ENCODE results near the gene FABP2.
"Not testable (repeated sequence)": the region's sequence is repeated elsewhere in the genome, so short reads cannot be mapped to it uniquely, and the experiment has no call there.

FABP2 gene
- 0 to 0.15 (median 0) reads per million in 4 donors for total RNA-seq

DNA sequence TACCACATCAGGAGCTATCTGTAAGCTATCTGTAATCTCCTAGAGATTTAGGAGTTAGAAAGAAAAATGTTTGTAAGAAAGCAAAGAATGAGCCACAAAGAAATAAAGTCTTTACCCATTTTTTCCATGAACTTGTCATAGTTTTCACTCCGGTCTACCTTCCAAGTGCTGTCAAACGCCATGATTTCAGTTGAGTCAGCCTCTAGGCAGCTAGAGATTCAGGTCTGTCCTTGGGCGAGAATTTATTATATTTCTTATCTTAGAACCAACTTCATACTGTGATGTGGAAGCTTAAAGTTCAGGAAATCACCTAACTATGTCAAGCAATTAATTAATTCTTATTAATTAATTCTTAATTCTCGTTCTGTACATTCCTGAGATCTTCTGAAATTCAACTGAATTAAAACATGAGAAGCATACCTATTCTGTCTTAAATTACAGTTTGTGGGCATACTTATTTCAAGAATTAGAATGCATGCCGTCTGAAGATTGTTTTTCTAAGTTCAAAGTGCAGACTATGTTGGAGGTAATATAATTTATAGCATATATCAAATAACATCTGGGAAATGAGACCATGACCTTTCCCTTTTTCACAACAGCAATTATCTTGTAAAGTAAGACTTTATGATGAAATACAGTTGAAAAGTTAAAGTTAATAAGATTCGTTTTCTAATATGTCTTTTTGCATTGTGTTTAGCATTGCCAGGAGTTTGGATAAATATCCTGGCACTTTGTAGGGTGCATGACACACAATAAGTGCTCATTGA, at the start of gene FABP2:
FABP2 (minus strand) TSS at position 218 of the 767 bp plus-strand sequence; CDS start at position 182, 36 bp downstream.
- DNase-seq = no peak

DNA sequence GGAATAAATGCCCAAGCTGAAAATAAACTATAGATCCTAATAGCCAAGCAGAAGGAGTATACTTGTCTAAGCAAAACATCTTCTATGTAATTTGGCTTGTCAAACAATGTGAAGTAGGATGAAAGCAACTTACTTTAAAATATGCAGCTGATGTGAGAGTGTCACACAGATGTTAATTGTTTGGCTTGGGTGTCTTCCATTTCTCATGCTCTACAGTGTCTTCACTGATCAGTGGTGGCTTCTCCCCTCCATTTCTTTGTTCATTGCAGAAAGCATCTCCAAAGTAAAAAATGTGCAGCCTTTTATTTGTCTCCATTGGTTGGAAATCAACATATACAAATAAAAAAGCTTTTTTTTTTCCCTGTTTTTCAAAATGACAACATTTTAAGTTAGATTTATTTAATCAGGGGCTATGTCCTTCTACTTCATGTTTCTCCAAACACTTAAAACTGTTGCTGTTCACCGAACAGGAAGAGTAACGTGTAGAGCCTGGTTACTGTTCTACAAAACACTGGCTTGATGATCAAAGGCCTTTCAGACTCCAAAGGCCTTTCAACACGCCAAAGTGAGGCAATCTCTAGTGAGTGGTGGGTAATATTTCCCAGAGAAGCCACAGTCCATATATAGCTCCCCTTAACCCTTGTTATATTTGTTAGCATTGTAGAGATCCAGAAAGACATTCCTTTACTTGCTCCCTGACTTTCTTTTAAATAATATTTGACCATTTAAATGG, 49.2 kb upstream of the FABP2 start:
- DNase-seq = not testable (repeated sequence)

DNA sequence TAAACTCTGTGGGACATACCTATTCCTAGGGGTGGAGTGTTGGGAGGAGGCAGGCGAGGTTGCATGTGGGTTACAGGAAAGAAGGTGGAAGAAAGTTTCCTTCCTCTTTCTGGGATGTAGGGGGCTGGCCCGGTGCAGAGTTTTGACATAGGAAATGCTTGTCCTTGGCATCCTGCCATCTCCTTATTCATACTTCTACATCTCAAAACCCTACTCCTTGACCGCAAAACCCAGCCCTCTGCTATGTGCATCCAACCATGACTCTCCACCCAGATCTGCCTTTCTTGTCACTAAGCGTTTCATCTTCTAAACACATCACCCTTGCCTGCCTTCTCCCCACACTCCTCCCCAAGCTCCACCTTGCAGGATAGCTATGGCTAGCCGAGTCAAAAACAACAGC, 48.5 kb upstream of the FABP2 start:
- DNase-seq = peak in 4 of 5 donors; percentile 19 to 68 (median 35)

DNA sequence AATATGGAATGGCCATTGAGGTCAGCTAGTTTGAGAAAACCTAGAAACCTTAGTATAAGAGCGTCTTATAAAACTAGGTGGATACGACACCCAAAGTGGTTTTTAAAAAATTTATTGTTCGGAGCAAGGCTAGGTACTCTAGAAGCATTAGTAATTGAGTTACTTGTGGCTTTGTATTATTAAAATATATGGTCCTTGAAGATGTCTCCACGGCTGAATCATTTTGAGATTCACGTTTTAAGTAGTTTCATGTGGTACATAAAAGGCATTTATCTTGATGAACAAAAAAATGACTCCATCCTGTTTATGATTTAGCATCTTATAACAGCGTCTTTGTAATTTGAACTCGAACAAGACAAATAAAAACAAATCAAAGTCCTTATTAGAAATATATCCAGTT, 44.9 kb upstream of the FABP2 start:
- peak in 1 of 5 donors; percentile 21 for DNase-seq

DNA sequence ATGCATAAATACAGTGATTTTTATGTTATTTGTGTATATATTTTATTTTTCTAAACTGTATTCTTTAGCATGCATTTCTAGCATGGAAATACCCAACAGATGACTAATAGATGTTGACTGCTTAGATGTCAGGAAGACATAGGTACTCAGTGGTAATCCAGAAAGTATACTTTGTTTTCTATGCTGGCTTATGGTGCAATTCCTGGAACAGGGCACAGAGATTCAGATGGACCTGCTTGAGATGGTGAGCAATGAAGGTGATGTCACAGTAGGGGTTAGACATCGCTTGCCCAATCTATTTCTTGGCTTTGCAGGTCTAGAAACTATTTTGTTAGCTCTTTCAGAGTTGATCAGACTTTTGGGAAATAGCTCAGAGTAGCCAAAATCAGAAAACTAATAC, 42.3 kb upstream of the FABP2 start:
- DNase-seq = not testable (repeated sequence)

DNA sequence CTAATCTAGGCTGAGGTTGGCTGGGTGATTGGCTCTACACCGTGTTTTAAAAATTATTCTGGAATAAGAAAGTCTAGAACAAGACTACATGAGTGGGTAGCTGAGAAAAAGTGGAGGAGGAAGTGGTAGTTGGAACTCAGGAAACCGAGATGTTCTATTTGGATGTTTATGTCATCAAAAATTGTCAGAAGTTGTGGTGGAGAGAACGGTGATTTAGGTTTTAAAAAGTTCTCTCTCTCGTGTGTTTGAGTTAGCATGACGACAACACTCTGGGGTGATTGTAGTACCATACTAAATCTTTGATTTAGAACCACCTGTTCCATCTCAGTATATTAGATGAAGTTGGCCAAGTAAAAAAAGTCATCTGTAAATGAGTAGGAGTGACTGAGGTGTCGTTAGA, 41.4 kb upstream of the FABP2 start:
- not testable (repeated sequence) for DNase-seq

DNA sequence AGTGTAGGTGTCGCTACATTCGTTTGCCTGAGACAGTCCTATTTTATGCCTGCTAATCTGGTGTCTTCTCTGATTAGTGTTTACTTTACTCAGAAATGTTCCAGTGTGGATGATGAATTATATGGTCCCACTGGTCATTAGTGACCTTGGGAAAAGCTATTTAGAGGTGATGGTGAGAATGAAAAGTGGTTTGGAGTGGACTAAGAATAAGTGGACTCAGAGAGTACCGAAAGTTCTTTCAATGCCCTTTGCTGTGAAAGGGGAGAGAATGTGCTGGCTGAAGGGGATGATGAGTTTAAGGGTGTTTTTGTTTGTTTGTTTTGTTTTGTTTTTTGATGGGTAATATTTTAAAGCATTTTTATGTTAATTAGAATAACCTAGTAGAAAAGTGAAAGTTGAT, 40.5 kb upstream of the FABP2 start:
- not testable (repeated sequence) for DNase-seq

DNA sequence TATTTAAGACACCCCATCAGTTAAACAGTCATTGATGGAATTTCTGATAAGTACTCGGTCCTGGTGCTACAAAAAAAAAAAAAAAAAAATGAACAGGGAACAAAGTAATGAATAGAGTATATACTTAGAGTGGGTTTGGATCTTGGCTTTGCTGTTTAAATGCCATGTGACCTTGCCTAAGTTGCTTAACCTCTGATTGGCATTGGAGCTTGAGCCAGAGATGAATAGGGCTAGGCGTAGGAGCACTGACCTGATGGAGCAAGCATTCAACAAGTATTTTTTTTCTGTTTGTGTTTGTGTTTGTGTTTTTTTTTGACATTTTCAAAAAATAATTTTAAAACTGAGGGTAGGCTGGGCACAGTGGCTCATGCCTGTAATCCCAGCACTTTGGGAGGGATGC, 37.9 kb upstream of the FABP2 start:
- not testable (repeated sequence) for DNase-seq

DNA sequence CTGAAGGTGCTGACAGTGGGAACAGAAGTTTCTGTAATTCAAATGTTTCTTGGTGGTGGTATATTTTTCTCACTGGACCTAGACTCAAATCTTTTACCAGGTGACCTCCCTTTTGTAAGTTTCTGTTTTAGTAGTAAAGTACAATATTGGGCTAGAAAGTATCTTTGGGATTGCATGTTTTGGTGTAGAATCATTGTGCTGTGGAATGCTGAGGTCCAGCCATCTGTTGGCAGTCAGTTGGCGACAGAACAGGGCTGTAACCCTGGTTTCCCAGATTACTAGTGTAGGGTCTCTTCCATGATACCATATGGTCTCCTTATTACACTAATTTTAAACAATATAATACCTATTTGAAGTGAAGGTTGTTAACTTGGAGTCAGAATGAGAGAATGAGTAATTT, 34.9 kb upstream of the FABP2 start:
- DNase-seq = not testable (repeated sequence)

DNA sequence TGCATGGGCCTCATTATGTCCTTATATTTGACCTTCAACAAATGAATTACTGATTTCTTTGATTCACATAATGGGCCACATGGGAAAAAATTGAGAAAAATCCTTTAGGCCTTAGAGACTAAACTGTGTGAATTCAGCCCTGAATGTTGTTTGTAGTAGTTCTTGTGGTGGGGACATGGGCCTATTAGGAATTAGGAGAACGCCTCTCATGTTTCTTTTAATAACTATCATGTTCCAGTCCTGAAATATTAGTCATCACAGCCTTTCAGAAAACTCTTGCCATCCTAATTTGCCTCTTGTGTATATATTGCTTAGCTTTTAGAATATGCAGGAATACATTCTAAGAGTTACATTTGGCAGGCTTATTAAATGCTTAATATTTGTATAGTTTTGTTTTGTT, 34.1 kb upstream of the FABP2 start:
- not testable (repeated sequence) for DNase-seq

DNA sequence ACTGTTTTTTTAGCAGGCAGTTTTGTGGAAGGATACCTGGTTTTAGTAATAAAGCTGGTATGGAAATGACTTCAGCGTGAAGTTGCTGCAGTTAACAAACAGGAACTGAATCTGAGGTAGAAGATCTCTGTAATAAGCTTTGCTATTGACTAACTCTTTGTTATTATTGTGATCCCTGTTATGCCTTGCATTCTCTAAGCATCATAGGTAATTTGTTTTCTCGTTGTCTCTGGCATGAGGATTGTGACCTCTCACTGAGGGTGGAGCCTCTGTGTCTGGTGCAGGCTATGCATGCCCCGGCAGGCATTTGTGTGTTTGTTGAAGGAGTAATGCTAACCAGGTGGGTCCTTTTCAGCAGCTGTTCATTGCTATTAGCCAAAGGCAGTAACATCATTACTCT, 31.4 kb upstream of the FABP2 start:
- DNase-seq = not testable (repeated sequence)

DNA sequence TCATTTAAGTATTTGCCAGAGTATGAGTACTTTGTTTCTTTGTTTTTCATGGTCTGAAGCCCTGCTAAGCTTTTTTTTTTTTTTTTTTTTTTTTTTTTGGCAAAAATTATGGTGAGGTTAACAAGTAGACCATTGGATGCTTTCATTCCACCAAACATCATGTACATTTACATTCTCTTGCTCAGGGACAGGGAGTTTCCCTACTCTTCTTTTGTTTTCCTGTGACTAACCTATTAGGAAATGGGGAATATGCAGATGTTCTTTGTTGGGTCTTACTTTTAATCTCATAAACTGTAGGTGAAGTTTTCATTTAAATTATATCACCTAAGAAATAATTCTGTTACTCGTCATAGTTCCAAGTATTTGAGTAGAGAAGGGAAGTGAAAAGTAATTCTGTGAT, 26.2 kb upstream of the FABP2 start:
- not testable (repeated sequence) for DNase-seq

DNA sequence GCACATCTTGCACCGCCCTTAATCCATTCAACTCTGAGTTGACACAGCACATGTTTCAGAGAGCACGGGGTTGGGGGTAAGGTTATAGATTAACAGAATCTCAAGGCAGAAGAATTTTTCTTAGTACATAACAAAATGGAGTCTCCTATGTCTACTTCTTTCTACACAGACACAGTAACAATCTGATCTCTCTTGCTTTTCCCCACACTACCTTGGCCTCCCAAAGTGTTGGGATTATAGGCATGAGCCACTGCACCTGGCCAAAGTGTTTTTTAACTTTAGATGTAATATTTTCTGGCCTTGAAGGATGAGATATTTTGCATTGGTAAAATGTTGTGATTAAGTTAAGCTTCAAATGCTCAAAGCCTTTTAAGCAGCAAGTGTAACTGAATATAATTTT, 21.4 kb upstream of the FABP2 start:
- not testable (repeated sequence) for DNase-seq

DNA sequence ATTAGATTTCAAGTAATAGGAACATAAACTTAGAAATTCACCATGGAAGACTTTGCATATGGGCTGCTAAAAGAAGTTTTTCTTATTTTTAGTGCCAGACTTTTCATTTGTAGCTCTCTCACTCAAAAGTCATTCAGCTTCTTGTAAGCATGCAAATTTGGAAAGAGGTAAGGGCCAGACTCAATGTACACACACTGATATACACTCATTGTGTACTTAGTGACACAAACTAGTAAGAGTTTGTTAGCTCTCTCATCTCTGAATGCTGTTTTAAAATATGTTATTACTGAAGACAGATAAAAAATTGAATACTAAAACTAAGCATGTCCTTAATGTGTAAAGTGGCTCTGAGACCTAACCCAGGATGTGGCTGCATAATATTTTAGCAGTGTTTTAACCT, 18.0 kb upstream of the FABP2 start:
- DNase-seq = not testable (repeated sequence)

DNA sequence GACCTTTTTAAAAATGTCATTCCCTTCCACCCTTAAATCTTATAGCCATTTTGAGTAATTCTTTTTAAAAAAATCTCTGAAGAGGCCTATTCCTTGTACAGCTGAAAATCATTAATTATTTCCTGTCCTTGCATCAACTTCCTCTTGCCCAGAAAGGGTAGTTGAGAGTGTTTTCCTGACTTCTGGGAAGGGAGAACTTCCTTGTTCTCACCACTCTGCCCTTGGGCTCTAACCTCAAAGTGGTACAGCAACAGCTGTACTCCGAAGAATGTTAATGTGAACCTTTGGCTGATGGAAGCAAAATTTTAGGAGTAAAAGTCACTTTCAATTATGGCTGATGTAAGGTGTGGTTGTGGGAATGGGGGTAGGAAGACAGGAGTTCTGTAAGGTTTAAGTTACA, 15.1 kb upstream of the FABP2 start:
- peak in 1 of 5 donors; percentile 6 for DNase-seq

DNA sequence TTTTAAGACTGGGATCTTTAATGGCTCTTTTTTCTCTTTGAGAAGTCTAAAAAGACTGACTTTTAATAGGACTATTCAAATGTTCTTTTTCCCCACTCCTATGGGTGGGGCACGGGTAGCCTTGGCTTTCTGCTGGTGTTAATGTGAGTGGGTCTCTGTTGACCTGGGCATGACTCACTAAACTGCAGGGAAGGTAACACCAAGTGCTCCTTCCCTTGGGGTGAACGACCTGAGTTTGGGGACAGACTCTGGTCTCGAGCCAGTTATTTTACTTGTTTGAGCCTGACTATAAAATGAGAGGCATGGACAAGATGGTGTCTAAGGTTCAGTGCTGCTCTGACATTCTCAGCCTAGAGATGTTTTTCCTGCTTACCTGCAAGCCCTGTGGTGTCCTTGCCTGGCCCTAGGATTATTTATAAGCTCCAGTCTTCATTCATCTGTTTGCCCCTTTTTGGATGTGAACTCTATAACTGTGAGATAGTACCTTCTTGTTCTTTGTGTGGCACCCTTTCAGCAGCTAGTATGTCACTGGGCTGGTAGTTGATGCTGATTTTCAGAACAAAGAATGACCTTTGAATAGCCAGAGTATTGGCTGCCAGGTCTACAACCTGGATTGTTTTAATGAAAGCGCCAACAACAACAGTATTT, 14.5 kb upstream of the FABP2 start:
- DNase-seq = not testable (repeated sequence)

DNA sequence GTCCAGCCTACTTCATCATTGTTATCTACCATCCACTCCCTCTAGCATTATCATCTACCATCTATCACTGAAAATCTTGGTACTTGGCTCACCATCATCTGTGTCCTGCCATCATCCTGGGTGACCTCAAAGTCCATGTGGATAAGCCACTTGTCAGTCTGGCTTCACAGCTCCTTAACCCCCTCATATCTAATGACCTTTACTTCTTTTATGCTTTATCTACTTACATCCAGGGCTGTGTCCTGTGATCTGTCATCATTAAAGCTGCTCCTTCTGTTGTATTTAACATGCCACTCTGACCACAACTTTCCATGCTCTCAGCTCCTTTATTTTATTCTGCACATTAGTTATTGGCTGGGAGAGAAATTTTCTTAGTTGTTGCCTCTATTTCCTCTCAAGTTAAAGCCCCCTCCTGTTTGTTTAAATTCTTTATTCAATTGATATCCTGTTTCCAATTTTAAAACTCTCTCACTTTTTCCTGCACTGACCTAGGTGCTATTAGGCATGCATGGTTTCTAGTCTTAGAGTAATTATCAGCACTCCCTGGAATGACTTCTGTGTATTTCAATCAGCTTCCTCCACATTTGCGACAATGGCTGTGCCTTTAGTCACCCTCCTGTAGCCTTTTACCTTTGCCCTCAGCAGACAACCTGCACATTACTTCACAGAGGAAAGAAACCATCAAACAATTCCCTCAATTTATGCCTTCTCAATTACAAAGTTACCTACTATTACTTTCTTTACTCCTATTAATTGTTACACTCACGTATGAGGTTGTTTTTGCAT, 8.1 kb upstream of the FABP2 start:
- no peak for DNase-seq

DNA sequence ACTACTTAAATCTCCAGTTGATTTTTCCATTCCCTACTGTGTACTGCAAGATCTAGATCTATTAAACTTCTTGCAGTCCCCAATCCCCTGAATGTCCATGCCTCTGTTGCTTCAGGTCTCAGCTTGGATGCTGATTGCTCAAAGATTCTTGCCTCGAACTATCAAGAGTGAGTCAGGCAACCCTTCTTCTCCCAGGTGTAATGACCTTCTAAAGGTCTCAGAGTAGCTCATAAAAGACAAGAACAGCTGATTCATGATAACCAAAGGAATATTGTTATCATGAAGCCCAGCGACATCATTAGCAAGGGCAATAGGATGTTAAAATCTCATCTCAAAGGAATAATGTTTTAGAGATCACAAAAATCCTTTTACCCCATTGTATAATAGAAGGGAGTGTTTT, 6.8 kb upstream of the FABP2 start:
- no peak for DNase-seq

DNA sequence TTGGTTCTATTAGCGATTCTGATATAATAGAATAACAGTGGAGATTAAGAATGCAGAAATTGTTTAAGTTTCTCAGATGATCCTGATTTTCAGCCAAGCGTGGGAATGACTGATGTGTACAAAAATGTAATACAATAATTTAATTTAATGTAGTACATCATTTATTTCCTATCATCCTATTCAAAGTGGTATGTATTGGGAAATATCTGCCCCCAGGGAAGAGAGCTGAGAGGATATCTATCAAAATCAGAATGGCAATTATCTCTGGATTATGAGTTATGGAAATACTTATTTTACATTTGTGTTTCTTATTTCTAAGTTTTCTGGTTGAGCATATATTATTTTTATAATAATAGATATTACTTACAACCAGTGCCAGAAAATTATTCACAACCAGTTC, 3.9 kb downstream of the FABP2 start:
- no peak for DNase-seq

DNA sequence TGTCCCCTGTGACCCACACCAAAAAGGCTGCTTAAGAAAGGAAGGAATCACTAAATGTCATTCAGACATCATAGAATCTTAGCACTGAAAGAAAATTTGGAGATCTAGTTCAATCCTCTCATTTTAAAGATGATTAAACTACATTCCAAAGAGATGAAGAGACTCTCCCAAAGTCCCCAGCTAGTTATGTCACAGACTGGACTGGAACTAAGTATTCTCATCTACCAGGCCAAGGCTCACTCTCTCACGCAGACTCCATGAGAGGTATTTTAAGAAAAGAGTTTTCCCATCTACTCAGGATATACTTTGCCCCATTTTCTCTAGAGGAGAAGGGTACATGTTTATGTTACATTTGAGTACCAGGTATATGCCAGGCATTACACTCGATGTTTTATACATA, 6.9 kb downstream of the FABP2 start:
- no peak for DNase-seq

DNA sequence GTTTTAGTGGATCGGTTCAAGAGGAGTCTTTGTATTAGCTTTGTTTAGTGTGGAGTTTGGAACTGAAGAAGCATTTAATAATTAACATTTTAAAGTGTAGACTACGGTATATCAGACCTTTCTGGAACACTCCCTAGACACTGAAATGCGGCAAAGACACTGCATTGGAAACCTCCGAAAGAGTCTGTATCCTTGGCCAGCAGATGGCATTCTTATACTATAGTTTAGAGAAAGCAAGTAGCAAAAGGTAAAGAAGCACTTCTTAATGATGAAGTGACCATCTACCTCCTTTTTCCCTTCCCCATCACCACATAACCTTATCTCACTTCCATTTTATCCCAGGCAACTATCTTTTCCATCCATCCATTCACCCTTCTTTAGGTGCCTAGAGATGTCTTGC, 7.6 kb downstream of the FABP2 start:
- peak in 2 of 5 donors; percentile 25 for DNase-seq

DNA sequence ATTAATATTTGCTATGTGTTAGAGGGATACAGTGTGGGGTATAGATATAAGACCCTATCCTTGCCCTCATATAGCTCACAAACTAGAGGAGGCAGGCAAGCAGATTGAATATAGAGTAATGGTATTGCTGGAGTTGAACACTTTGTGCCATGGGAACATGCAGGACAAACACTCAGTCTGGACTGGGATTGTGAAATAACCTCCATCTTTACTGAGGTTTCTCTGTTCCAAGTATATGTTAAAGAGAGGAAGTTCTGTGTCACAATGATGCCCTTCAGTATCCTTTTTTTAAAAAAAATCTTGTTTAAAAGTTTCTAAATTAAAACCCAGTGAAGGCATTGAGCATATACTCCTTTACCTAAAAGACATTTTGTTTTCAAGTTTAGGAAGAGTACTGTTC, 8.7 kb downstream of the FABP2 start:
- DNase-seq = no peak

DNA sequence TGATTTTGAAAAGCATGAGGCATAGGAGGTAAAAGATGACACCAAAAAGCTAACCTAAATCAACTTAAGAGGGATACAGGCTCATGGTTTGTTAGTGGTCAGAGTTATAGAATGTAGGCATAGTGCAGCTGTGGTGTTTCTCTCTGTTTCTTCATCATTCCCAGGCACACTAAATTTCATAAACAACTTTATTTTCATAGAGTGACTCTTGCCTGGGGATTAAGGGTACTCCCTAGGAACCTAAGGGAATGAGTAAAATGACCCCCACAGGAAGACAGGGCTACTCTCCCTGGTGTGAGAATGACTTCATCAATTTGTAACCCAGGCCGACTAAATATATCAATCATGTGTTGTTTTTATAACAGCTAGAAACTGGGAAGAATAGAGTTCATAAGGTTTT, 11.1 kb downstream of the FABP2 start:
- no peak for DNase-seq
